Astrocyte (in vitro differentiated cells and primary cell): Measurements from ENCODE around the gene OR14I1.

ENCODE experiments used
- EZH2 ChIP-seq: IDR thresholded peaks from 2 replicates; pipeline ENCODE4 v1.6.1; 2012; ENCODE audit warnings: mild to moderate bottlenecking, low read length, inconsistent platforms; ENCODE audit not compliant: insufficient read depth
- TF ChIP-seq, protein P1 (sequence below): IDR thresholded peaks from 2 replicates; pipeline ENCODE4 v1.5.1; 2011; ENCODE audit warnings: low read depth, mild to moderate bottlenecking, inconsistent platforms, low read length, moderate library complexity; ENCODE audit not compliant: insufficient read depth

DNA sequence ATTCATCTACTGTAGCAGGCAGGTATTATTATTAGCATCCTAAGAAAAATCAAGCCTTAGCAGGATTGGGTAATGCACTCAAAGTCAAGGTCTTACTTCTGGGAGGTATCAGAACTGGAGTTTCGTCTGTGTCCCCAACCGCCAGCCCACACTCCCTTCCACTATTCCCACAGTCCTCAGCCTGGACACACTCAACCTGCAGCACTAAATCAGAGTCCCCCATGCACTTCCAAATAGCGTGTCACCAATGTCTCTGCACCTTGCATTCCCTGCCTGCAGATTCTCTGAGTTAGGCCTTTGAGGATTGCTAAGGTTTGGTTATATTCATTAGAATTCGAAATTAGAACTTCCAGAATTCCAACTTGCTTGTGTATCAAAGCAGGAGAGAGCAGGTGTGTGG, 49.1 kb upstream of the OR14I1 start:
- TF ChIP-seq, protein P1, sequence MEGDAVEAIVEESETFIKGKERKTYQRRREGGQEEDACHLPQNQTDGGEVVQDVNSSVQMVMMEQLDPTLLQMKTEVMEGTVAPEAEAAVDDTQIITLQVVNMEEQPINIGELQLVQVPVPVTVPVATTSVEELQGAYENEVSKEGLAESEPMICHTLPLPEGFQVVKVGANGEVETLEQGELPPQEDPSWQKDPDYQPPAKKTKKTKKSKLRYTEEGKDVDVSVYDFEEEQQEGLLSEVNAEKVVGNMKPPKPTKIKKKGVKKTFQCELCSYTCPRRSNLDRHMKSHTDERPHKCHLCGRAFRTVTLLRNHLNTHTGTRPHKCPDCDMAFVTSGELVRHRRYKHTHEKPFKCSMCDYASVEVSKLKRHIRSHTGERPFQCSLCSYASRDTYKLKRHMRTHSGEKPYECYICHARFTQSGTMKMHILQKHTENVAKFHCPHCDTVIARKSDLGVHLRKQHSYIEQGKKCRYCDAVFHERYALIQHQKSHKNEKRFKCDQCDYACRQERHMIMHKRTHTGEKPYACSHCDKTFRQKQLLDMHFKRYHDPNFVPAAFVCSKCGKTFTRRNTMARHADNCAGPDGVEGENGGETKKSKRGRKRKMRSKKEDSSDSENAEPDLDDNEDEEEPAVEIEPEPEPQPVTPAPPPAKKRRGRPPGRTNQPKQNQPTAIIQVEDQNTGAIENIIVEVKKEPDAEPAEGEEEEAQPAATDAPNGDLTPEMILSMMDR, result no peak
- no peak for TF ChIP-seq EZH2
